NCI-H69 (cell line): Measurements from ENCODE around the gene GOLGA6L10.
A peak's percentile ranks its signal among the peaks of the same experiment; 100 is the strongest.
"Not testable (repeated sequence)": the region's sequence is repeated elsewhere in the genome, so short reads cannot be mapped to it uniquely, and the experiment has no call there.

Experiments
- DNase-seq: peaks from one replicate; lab custom pipeline; 2025; lab: John Stamatoyannopoulos, UW

GOLGA6L10 gene

DNA sequence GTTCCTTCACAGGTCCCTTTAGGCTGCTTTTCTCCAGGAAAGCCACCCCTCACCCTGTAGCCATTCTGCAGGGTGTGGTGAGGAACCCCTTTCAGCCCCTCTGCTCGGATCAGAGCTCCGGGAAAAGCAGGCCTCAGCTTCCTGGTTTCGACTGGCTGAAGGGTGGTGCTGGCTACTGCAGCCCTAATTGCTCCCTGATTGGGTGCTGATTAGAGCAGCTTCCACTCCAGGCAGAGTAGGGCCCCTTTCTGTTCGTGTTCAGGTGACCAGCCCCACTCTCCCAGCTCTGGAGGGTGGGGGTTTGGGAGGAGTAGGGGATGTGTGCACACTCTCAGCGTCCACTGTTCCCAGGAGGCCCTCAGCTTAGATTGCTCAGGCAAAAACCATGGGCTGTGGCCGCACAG, 49.8 kb downstream of the GOLGA6L10 start:
- DNase-seq = not testable (repeated sequence)

DNA sequence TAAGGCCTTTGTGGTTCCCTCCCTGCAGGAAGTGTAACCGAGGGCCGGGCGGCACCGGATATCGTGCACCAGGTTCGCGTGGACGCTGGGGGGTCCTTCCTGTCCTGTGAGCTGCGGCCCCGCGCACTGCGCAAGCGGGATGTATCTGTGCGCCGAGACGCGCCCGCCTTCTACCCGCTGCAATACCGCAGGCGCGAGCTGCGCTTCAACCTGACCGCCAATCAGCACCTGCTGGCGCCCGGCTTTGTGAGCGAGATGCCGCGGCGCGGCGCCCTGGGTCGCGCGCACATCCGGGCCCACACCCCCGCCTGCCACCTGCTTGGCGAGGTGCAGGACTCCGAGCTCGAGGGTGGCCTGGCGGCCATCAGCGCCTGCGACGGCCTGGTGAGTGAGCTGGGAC, 50.8 kb downstream of the GOLGA6L10 start:
- DNase-seq = no peak

DNA sequence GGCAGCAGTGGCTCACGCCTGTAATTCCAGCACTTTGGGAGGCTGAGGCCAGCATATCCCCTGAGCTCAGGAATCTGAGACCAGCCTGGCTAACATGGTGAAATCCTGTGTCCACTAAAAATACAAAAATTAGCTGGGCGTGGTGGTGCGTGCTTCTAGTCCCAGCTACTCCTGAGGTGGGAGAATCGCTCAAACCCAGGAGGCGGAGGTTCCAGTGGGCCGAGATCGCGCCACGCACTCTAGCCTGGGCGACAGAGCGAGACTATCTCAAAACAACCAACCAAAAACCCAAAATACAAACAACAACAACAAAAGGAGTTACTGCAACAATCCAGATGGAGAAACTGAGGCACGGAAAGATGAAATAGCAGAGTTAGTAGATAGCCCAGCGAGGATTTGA, 51.2 kb downstream of the GOLGA6L10 start:
- no peak for DNase-seq

DNA sequence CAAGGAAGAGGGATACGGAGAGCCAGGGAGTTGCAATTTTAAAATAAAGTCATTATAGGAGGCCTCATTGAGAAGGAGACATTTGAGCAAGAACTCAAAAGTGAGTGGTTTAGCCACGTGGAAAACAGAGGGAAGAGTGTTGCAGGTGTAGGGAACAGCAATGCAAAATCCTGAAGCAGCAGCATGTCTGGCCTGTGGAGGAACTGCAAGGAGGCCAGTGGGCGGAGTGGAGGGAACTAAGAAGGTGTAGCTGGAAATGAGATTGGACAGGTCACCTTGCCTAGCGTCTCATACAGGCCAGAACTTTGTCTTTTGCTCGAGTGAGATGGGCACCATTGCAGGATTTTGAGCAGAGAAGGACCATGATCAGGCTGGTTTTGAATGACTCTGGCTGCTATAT, 51.7 kb downstream of the GOLGA6L10 start:
- no peak for DNase-seq

DNA sequence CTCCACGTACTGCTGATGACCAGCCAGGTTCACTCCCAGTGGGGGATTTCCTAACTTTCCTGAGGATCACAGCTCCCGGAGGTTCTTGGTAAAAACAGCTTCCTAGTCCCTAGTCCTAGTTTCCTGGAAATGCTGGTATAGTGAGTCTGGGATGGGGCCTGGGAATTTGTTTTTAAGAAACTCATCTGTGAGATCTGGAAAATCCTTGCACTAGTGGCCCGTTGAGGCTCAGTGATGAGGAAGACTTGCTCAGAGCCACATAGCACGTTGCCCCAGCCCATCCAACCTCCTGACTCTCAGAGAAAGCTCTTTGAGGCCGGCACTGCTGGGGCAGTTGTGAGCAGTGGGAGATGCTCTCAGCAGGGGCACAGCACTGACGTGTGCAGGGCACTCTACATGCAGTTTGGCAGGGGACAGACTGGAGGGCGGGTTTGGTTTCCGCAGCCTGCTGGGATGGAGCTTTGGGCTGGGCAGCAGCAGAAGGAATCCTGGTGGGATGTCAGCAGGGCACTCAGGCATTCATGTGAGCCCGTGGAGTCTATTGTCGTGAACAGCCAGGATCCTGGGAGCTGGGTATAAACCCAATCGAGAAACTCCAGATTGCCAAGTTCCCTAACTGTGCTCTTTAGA, 55.1 kb downstream of the GOLGA6L10 start:
- DNase-seq = peak; percentile 88

DNA sequence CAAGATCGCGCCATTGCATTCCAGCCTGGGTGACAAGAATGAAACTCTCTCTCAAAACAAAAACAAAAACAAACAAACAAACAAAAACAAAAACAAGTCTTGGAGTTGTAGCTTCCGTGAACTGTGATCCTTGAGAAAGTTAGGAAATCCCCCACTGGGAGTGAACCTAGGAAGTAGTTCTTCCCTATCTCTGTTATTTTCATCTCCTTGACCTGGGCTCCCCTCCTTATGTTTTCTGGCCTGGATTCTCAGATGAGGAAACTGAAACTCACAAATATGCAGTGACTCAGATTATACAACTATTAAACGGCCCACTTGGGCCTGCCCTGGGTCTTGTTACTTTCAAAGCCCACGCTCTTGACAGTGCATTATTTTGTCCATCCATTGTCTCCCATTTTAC, 57.0 kb downstream of the GOLGA6L10 start:
- no peak for DNase-seq
